ENCODE measurements around the gene FXN.

The FXN gene

GRCh38 chr9:69145144-69145715 is 109.7 kb downstream of the FXN start:
- no peak for FAIRE-seq

- FAIRE-seq: no peak
Measured at GRCh38 chr9:69147041-69147834, 111.7 kb downstream of the FXN start.

GRCh38 chr9:69149321-69149807 is 113.8 kb downstream of the FXN start:
- peak; percentile 13 for FAIRE-seq
